Regular cardiac myocyte (primary cell): ENCODE measurements around the gene TEAD3. TPM values are rescaled to one million over a fixed set of nuclear protein-coding genes. Genes with fewer than 3 reads are reported as not detected.

Source experiments
- total RNA-seq: library from RNA; depleted of rRNA; stranded (reverse); fragments of >200 nt; gene quantifications from 2 replicates; pipeline ENCODE4 v1.2.3, GENCODE V29; 2014

TEAD3 gene
- total RNA-seq: 5.4 and 6.9 TPM in 2 replicates

GRCh38 chr6:35496841-35497570 lies at the start of gene TEAD3:
Gene TEAD3 (minus strand): TSS chr6:35497079.

GRCh38 chr6:35512740-35513139 lies 15.9 kb upstream of the TEAD3 start, which contains the start of gene TULP1:
Gene TULP1 (minus strand): TSS chr6:35512896. CDS start chr6:35512858, 38 bp downstream.

DNA sequence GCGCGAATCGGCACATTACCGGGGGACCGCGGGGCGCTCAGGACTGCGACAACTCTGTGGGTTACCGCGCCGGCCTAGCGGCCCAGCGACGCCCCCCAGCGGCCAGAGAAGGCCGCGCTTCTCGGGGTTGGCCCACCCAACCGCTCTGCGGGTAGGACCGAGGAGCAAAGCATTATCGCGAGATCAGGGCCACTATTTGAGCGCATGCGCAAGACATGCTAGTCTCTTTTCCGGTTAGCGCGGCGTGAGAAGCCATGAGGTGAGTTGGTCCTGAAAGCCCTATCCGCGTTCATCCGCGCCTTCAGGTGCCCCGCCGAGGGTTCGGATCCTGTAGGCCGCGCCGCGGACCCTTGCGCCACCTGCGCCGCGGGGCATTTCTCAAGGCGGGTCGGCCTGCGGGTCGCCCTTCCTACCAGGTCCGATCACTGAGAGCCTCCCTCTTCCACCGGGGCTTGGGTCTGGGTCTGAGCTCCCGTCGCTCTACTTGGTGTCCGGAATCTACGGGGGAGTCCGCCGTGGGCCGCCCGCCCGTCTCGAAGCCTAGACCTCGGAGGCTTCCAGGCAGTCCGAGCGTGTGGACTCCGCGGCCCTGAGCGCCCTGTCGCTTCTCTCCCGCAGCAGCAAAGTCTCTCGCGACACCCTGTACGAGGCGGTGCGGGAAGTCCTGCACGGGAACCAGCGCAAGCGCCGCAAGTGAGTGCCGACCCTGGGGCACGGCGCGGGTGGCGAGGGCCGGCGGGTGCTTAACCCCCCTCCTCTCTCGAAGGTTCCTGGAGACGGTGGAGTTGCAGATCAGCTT lies 28.5 kb downstream of the TEAD3 start, which contains the start of gene RPL10A:
RPL10A (plus strand) TSS at position 221 of the 799 bp plus-strand sequence; CDS start at position 255, 34 bp downstream.

DNA sequence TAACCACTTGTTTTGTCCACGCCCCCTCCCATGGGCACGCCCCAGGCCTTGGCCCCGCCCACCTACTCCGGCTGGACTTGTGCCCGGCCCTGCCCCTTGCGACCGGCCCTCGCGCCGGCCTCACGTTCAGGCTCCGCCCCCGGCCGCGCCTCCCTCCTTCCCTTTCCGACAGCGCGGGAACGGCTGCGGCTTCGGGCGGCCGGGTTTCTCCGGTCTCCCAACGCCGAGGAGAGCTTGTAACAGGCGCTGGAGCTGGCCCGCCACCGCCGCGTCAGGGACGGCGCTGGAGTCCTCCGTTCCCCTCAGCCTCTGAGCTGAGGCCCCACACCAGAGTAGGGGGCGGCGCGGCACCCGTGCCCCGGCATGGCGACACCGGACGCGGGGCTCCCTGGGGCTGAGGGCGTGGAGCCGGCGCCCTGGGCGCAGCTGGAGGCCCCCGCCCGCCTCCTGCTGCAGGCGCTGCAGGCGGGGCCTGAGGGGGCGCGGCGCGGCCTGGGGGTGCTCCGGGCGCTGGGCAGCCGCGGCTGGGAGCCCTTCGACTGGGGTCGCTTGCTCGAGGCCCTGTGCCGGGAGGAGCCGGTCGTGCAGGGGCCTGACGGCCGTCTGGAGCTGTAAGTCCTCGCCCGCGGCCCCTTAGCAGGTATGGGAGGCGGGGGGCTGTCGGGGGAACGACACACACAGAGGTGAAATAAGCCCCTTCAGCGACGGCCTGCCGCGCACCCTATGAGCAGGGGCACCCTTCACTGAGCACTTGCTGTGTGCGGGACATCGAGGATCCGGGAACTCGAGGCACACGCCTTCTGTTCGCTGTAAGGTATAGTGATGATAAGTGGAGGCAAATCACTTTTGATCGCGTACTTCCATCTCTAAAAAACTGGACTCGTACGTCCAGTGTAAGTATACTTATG lies 44.4 kb downstream of the TEAD3 start, which contains the start of gene FANCE:
FANCE (plus strand) TSS at position 156 of the 908 bp plus-strand sequence; CDS start at position 364, 208 bp downstream.

Other genes starting within 250 kb of the TEAD3 start
- gene ZNF76, start 237.3 kb downstream of the TEAD3 start, total RNA-seq: 14.1 and 14.6 TPM in 2 replicates
- 0.56 and 1.3 TPM in 2 replicates for gene DEF6, start 199.3 kb downstream of the TEAD3 start, total RNA-seq
- 5.1 and 13.0 TPM in 2 replicates for gene PPARD, start 154.5 kb downstream of the TEAD3 start, total RNA-seq
- 6.8 and 14.4 TPM in 2 replicates for gene FANCE, start 44.7 kb downstream of the TEAD3 start, total RNA-seq
- 2,091 and 2,203 TPM in 2 replicates for gene RPL10A, start 28.7 kb downstream of the TEAD3 start, total RNA-seq
- gene TULP1, start 15.8 kb upstream of the TEAD3 start, total RNA-seq: not detected in 2 replicates
- gene FKBP5, start 191.8 kb upstream of the TEAD3 start, total RNA-seq: 3.9 and 23.0 TPM in 2 replicates
- under 0.01 and 0.28 TPM in 2 replicates for gene ARMC12, start 240.0 kb upstream of the TEAD3 start, total RNA-seq